Superior temporal gyrus (tissue), 1 donor: ENCODE measurements around the gene MAP3K7CL.
A peak's percentile ranks its signal among the peaks of the same experiment; 100 is the strongest.
"Not testable (repeated sequence)": the region's sequence is repeated elsewhere in the genome, so short reads cannot be mapped to it uniquely, and the experiment has no call there.

Source experiments
- DNase-seq: peaks from one replicate; pipeline ENCODE4 v3.0.0-alpha.2; 2016; ENCODE audit errors: extremely low spot score

Gene MAP3K7CL

GRCh38 chr21:29133796-29134195, 3.4 kb downstream of the MAP3K7CL start:
- no peak for DNase-seq

- no peak for DNase-seq
Measured at GRCh38 chr21:29135481-29135880, 5.0 kb downstream of the MAP3K7CL start.

GRCh38 chr21:29136033-29136432, 5.6 kb downstream of the MAP3K7CL start:
- no peak for DNase-seq

- no peak for DNase-seq
Measured at GRCh38 chr21:29144736-29145353, 14.4 kb downstream of the MAP3K7CL start.

GRCh38 chr21:29145354-29145782, 14.9 kb downstream of the MAP3K7CL start:
- DNase-seq: peak; percentile 71

- DNase-seq: no peak
Measured at GRCh38 chr21:29145852-29146453, 15.5 kb downstream of the MAP3K7CL start.

- DNase-seq: no peak
Measured at GRCh38 chr21:29146726-29147125, 16.3 kb downstream of the MAP3K7CL start.

GRCh38 chr21:29148530-29148929, 18.1 kb downstream of the MAP3K7CL start:
- no peak for DNase-seq

- no peak for DNase-seq
Measured at GRCh38 chr21:29149808-29150425, 19.5 kb downstream of the MAP3K7CL start.

- DNase-seq: no peak
Measured at GRCh38 chr21:29151931-29152330, 21.5 kb downstream of the MAP3K7CL start.

GRCh38 chr21:29152916-29153315, 22.5 kb downstream of the MAP3K7CL start:
- no peak for DNase-seq

- no peak for DNase-seq
Measured at GRCh38 chr21:29154270-29154669, 23.8 kb downstream of the MAP3K7CL start.

- no peak for DNase-seq
Measured at GRCh38 chr21:29155118-29155932, 24.9 kb downstream of the MAP3K7CL start.

GRCh38 chr21:29155933-29156260, 25.5 kb downstream of the MAP3K7CL start:
- no peak for DNase-seq

GRCh38 chr21:29157080-29157479, 26.6 kb downstream of the MAP3K7CL start:
- no peak for DNase-seq

GRCh38 chr21:29159842-29160241, 29.4 kb downstream of the MAP3K7CL start:
- DNase-seq: no peak

- DNase-seq: not testable (repeated sequence)
Measured at GRCh38 chr21:29162825-29163224, 32.4 kb downstream of the MAP3K7CL start.

- DNase-seq: no peak
Measured at GRCh38 chr21:29163341-29164115, 33.1 kb downstream of the MAP3K7CL start.

GRCh38 chr21:29164323-29164942, 34.0 kb downstream of the MAP3K7CL start:
- peak; percentile 76 for DNase-seq

- no peak for DNase-seq
Measured at GRCh38 chr21:29166323-29166722, 35.9 kb downstream of the MAP3K7CL start.

GRCh38 chr21:29166853-29167252, 36.4 kb downstream of the MAP3K7CL start:
- no peak for DNase-seq
